HS-27A (cell line): ENCODE results near the gene IGF2BP2.
"Not testable (repeated sequence)": the region's sequence is repeated elsewhere in the genome, so short reads cannot be mapped to it uniquely, and the experiment has no call there.

ENCODE experiments used
- DNase-seq: peaks from one replicate; pipeline ENCODE4 v3.0.0-alpha.2; 2012; ENCODE audit warnings: low read depth, missing footprints

Gene IGF2BP2

DNA sequence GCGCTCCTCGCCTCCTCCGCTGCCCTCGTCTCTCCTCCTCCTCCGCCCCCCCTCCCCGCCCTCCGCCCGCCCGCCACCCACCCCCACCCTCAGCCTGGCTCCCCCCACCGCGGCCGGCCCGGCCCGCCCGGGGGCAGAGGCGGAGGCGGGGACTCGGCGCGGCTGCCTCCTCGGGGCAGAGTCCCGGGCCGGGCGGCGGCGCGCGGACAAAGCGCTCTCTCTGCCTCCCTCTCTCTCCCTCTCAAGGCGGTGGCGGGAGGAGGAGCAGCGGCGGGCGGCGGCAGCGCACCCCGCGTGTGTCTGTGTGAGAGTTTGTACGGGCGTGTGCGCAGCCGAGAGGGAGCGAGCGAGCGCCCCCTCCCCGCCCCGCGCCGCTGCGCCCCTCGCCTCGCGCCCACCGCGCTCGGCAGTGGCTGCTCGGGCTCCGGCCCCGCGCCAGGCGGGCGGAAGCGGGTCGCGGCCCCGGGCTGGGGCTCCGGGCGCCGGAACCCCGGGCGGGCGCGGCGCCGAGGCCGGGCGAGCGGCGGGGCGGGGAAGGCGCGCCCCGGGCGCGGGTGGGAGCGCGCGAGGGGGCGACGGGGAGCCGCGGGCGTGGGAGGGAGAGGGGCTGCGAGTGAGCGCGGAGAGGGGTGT, at the start of gene IGF2BP2:
Gene IGF2BP2 (minus strand): TSS at position 37 of the 633 bp plus-strand sequence. CDS start 82 bp downstream, outside the sequence.
- DNase-seq: no peak

DNA sequence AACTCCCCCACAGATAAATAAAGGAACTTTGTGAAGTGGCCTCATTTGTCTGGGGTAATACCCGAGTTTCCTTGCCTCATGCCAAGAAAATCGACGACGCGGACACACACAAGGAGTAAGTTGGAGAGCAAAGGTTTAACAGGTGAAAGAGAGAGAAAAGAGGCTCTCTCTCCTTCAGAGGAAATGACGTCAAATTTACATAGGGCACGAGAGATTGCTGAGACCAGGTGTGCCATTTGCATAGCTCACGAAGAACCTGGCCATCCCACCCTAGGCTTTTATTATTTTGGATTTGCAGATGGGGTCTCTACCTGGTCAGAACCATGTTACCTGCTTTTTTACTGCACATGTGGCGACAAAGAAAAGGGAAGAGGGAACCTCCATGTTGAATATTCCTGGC, 49.3 kb upstream of the IGF2BP2 start:
- DNase-seq: no peak

- DNase-seq: no peak
Observed at GRCh38 chr3:185867650-185868049, 42.8 kb upstream of the IGF2BP2 start.

- DNase-seq: no peak
Observed at GRCh38 chr3:185866995-185867394, 42.2 kb upstream of the IGF2BP2 start.

- DNase-seq: no peak
Observed at GRCh38 chr3:185866555-185866954, 41.7 kb upstream of the IGF2BP2 start.

DNA sequence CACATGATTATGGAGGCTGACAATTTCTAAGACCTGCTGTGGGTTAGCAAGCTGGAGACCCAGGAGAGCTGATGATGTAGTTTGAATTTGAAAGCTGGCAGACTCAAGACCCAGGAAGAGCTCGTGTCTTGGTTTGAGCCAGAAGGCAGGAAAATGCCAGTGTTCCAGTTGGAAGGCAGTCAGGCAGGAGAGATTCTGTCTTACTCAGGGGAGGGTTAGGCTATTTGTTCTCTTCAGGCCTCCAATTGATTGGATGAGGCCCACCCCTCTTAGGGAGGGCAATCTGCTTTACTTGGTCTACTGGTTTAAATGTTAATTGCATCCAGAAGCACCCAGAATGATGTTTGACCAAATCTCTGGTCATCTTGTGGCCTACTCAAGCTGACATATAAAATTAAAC, 40.4 kb upstream of the IGF2BP2 start:
- no peak for DNase-seq

DNA sequence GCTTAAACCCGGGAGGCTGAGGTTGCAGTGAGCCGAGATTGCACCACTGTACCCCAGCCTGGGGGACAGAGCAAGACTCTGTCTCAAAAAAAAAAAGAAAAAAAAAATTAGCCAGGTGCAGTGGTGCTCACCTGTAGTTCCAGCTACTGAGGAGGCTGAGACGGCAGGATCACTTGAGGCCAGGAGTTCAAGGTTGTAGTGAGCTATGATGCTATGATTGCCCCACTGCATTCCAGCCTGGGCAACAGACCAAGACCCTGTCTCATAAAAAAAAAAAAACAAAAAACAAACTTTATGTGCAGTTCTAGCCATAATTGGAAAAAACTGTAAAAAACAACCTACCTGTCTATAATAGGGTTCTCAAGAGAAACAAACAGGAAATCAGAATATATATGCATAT, 39.9 kb upstream of the IGF2BP2 start:
- DNase-seq: no peak

- DNase-seq: no peak
Observed at GRCh38 chr3:185862920-185863319, 38.1 kb upstream of the IGF2BP2 start.

GRCh38 chr3:185859294-185859972, 34.6 kb upstream of the IGF2BP2 start:
- no peak for DNase-seq

DNA sequence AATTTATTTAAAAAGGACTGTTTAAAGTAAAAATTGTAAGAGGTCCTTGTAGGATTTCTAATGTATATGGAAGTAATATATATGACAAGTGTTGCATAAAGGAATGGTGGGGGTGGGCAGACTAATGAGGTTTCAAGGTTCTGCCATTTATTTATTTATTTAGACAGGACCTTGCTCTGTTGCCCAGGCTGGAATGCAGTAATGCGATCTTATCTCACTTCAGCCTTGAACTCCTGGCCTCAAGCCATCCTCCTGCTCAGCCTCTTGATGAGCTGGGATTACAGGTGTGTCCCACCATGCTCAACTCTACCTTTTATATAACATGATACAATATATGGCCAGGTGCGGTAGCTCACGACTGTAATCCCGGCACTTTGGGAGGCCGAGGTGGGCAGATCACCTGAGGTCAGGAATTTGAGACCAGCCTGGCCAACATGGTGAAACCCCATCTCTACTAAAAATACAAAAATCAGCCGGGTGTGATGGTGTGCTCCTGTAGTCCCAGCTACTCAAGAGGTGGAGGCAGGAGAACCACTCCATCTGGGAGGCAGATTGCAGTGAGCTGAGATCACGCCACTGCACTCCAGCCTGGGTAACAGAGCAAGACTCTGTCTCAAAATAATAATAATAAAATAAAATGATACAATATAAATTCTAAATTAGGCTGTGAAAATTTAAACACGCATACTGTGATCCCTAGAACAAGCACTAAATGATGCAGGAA, 33.8 kb upstream of the IGF2BP2 start:
- DNase-seq: no peak

- DNase-seq: no peak
Observed at GRCh38 chr3:185857208-185857607, 32.4 kb upstream of the IGF2BP2 start.

DNA sequence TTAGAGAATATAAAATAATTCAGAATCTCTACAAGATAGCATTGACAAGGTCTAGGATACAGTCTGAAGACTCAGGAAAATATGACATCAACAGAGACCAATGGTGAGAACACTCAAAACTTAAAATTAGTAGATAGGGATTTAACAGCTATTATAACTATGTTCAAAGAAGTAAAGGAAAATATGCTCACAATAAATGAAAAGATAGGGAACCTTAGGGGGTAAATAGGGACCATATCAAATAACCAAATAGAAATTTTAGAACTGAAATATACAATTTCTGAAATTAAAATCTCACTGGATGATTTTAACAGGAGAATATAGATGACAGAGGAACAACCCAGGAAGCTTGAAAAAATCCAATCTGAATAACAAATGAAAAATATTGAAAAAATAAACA, 31.8 kb upstream of the IGF2BP2 start:
- no peak for DNase-seq

GRCh38 chr3:185853771-185854170, 28.9 kb upstream of the IGF2BP2 start:
- DNase-seq: not testable (repeated sequence)

- no peak for DNase-seq
Observed at GRCh38 chr3:185852635-185853034, 27.8 kb upstream of the IGF2BP2 start.

DNA sequence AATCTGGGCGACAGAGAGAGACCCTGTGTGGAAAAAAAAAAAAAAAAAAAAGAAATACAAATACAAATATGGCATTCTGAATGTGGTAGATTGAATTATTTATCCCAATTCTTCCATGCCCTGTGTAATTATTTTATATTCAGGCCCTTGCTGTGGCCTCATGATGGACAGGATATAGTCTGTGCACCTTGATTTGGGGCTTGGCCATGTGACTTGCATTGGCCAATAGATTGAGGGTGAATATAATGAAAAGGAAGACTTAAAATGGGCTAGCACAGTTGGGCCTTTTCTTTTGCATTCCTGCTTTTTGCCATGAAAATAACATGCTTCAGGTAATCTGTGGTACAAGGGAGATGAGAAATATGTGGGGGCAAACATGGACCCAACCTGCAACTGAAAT, 27.1 kb upstream of the IGF2BP2 start:
- DNase-seq: no peak

- DNase-seq: no peak
Observed at GRCh38 chr3:185851046-185851445, 26.2 kb upstream of the IGF2BP2 start.

DNA sequence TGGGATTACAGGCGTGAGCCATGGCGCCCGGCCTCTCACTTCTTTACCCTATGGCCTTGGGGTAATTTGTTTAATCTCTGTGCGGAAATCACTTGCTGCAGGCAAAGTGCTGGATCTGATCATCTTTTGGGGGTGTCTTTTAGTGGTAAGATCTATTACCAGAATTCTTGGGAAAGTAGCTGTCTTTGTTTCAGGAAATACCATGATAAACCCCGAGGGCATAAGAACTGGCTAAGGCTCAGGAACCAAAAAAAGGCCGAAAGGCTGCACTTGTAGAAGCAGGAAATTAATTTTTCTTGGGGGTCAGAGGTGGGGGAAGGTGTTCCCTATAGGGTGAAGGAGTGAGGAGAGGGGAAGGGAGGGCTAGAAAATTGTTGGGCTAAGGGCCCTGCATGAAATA, 22.7 kb upstream of the IGF2BP2 start:
- DNase-seq: no peak

DNA sequence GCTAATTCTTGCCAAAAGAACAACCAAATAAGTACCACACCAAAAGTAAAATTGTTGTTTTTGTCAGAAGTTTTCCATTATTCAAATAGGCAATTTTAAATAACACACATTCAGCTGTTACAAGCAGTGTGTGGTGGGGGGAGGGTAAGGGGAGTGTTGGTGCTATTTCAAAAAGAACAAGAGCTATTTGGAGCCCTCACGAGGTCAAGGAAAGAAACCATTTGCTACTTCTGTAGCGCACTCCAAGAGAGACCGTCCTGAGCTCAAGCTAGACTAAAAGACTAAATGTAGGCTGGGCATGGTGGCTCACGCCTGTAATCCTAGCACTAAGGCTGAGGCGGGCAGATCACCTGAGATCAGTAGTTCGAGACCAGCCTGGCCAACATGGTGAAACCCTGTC, 21.2 kb upstream of the IGF2BP2 start:
- DNase-seq: no peak

- no peak for DNase-seq
Observed at GRCh38 chr3:185844051-185844450, 19.2 kb upstream of the IGF2BP2 start.

GRCh38 chr3:185843635-185844034, 18.8 kb upstream of the IGF2BP2 start:
- DNase-seq: no peak

DNA sequence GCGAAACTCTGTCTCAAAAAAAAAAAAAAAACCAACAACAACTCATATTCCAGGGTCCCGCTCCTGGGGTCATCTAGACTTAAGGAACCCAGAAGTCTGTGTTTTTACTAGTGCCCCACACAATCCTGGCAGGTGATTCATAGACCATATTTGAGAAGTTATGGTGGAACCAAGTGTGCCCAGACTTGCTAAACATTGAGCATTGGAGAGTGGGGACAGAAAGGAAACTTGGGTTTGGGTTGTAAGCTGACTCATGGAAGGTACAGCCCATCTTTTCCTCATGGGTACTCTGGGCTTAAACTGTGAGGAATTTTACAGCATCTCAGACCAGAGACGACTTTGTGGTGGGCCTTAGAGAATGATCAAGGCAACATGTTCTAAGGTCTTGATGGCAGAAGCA, 18.3 kb upstream of the IGF2BP2 start:
- DNase-seq: no peak

DNA sequence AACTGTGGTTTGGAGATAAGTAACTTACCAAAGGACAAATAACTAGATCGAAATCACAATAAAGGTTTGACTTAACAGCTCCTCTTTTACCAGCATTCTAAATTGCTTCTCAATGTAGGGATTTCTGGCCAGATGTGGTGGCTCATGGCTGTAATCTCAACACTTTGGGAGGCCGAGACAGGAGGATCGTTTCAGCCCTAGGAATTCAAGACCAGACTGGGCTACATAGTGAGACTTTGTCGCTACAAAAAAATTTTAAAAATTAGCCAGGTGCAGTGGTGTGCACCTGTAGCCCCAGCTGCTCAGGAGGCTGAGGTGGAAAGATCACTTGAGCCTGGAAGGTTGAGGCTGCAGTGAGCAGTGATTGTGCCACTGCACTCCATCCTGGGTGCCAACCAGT, 17.4 kb upstream of the IGF2BP2 start:
- DNase-seq: no peak

DNA sequence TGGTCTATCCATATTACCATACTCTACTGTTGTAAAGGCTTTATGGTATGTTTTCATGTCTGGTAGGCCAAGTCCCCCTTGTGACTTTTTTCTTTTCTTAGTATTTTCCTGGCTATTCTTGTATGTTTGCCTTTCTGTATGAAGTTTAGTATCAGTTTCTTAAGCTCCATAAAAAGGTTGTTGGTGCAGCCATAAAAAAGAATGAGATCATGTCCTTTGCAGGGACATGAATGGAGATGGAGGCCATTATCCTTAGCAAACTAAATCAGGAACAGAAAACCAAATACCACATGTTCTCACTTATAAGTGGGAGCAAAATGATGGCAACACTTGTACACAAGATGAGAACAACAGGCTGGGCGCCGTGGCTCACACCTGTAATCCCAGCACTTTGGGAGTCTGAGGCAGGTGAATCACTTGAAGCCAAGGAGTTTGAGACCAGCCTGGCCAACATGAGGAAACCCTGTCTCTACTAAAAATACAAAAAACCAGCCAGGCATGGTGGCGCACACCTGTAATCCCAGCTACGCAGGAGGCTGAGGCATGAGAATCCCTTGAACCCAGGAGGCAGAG, 13.7 kb upstream of the IGF2BP2 start:
- not testable (repeated sequence) for DNase-seq
